ENCODE measurements around the gene ZCCHC14. TPM values are rescaled to one million over a fixed set of nuclear protein-coding genes. Genes with fewer than 3 reads are reported as not detected.

Gene ZCCHC14
- total RNA-seq, 4 donors from 2014 or later = 8.9 to 20.5 (median 10.8) TPM

GRCh38 chr16:87410968-87411367 is 81.9 kb downstream of the ZCCHC14 start:
- ATAC-seq (ENCODE audit: low FRiP score) = no peak
- DNase-seq (ENCODE audit: low spot score) = no peak
- TF ChIP-seq CTCF (IDR thresholded peaks at IDR 0.05) = no peak

DNA sequence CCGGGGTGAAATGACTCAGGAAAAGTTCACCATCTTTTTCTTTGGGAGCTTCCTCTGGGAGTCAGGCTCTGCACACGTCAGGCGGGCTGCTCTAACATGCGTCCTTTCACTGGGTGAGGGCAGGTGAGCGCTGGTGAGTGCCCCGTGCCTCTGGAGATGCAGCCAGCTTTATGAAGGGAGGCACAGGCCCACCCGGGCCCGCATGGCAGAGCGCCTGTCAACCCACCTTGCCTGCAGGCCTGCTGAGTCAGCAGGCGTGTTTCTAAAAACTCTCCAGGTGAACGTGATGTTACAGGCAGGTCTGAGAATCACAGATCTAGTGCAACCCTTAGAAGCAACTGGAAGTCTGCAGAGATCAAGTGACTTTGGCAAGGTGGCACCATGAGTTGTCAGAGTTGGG is 82.3 kb downstream of the ZCCHC14 start:
- ATAC-seq (ENCODE audit: low FRiP score) (no peak), DNase-seq (ENCODE audit: low spot score) (no peak)
- TF ChIP-seq CTCF (IDR thresholded peaks at IDR 0.05) = no peak

DNA sequence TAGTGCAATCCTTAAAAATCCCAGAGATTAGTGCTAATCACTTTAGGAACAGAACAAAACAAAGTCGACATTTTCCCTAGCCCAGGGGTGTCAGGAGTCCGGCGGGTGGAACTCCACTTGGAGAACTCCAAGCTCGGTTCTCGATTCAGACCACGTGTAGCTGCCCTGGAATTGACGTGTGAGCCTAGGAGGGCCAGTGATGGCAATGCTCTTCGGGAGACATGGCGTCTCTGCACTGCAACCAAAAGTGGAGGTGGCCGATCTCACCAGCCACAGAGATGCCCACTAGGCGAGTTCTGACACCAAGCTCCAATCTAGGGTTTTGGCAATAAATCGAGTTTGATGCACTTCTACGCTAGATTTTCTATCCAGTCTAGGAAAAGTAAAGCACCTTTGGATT is 83.0 kb downstream of the ZCCHC14 start:
- TF ChIP-seq CTCF (IDR thresholded peaks at IDR 0.05) = no peak
- DNase-seq (ENCODE audit: low spot score) = no peak
- no peak for ATAC-seq (ENCODE audit: low FRiP score)

DNA sequence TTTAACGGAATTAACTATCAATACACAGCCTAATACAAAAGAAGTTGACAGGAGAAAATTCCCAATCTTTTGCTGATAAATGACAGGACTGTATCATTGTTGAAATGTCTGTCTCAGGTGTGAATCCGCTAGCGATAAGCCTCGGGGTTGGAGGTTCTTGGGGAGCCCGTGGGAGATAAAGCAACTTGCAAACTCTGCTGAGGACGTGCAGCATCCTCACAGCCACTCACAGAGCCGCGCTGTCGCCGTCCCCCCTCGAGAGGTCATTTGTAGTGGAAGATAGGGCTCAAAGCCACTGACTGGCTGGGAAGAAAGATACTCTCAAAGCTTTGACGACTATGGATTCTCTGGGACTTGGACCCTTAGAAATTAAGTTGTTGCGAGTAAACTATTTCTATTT is 83.7 kb downstream of the ZCCHC14 start:
- ATAC-seq (ENCODE audit: low FRiP score) (no peak), DNase-seq (ENCODE audit: low spot score) (no peak)
- TF ChIP-seq CTCF (IDR thresholded peaks at IDR 0.05) = no peak

DNA sequence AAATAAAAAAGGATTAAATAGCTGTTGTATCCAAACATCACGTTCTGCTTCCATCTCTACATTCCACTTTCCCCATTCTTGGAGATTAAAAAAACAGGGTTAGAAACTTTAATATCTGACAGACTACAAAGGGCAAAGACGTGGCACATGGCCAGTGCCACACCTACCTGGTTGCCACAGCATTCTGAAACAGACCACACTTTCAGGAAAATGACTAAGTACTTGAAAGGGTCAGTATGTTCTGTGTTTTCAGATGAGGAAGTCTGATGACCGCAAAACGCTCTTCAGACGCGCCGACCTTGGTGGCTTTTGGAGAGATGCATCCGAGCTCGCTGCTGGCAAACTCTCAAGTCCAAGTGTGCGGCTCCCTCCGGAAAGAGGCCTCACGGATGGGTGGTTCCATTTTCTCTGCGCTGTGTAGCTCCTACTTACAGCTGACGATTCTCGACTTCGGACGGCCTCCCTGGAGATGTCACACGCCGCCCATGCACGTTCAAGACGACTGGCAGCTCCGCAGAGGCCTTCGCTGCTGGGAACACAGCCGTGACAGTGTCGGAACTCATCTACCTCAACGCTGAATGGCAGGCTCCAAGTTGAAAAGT is 85.2 kb downstream of the ZCCHC14 start:
- no peak for ATAC-seq (ENCODE audit: low FRiP score)

GRCh38 chr16:87406495-87407088 is 86.2 kb downstream of the ZCCHC14 start:
- no peak for TF ChIP-seq CTCF (IDR thresholded peaks at IDR 0.05)
- DNase-seq (ENCODE audit: low spot score) (peak; percentile 15), ATAC-seq (ENCODE audit: low FRiP score) (no peak)

More for the DNA sequence above, 85.2 kb downstream of the ZCCHC14 start:
- no peak for DNase-seq (ENCODE audit: low spot score)
- TF ChIP-seq CTCF (IDR thresholded peaks at IDR 0.05) = no peak

All from omental fat pad (tissue), 4 donors.